ENCODE measurements around the gene CMPK1. TPM values are rescaled to one million over a fixed set of nuclear protein-coding genes. Genes with fewer than 3 reads are reported as not detected.

Gene CMPK1
- total and polyA plus RNA-seq, 2 of the 8 experiments (the other 6 are each of a cell fraction or from before 2014, with no cell fraction given), result 6.0 to 36.9 TPM

DNA sequence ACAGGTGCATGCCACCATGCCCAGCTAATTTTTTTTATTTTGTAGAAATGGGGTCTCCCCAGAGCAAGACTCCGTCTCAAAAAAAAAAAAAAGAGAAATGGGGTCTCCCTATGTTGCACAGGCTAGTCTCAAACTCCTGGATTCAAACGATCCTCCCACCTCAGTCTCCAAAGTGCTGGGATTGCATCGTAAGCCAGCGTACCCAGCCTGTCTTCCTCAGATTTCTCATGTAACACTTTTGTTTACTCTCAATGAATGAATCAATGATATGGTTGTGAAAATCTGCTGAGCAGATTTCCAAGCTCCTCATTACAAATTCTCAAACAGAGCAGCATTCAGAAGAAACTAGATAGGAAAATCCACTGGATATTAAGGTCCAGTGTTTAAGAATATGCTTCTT lies 6.6 kb downstream of the CMPK1 start (continued):
- TF ChIP-seq, protein P1, sequence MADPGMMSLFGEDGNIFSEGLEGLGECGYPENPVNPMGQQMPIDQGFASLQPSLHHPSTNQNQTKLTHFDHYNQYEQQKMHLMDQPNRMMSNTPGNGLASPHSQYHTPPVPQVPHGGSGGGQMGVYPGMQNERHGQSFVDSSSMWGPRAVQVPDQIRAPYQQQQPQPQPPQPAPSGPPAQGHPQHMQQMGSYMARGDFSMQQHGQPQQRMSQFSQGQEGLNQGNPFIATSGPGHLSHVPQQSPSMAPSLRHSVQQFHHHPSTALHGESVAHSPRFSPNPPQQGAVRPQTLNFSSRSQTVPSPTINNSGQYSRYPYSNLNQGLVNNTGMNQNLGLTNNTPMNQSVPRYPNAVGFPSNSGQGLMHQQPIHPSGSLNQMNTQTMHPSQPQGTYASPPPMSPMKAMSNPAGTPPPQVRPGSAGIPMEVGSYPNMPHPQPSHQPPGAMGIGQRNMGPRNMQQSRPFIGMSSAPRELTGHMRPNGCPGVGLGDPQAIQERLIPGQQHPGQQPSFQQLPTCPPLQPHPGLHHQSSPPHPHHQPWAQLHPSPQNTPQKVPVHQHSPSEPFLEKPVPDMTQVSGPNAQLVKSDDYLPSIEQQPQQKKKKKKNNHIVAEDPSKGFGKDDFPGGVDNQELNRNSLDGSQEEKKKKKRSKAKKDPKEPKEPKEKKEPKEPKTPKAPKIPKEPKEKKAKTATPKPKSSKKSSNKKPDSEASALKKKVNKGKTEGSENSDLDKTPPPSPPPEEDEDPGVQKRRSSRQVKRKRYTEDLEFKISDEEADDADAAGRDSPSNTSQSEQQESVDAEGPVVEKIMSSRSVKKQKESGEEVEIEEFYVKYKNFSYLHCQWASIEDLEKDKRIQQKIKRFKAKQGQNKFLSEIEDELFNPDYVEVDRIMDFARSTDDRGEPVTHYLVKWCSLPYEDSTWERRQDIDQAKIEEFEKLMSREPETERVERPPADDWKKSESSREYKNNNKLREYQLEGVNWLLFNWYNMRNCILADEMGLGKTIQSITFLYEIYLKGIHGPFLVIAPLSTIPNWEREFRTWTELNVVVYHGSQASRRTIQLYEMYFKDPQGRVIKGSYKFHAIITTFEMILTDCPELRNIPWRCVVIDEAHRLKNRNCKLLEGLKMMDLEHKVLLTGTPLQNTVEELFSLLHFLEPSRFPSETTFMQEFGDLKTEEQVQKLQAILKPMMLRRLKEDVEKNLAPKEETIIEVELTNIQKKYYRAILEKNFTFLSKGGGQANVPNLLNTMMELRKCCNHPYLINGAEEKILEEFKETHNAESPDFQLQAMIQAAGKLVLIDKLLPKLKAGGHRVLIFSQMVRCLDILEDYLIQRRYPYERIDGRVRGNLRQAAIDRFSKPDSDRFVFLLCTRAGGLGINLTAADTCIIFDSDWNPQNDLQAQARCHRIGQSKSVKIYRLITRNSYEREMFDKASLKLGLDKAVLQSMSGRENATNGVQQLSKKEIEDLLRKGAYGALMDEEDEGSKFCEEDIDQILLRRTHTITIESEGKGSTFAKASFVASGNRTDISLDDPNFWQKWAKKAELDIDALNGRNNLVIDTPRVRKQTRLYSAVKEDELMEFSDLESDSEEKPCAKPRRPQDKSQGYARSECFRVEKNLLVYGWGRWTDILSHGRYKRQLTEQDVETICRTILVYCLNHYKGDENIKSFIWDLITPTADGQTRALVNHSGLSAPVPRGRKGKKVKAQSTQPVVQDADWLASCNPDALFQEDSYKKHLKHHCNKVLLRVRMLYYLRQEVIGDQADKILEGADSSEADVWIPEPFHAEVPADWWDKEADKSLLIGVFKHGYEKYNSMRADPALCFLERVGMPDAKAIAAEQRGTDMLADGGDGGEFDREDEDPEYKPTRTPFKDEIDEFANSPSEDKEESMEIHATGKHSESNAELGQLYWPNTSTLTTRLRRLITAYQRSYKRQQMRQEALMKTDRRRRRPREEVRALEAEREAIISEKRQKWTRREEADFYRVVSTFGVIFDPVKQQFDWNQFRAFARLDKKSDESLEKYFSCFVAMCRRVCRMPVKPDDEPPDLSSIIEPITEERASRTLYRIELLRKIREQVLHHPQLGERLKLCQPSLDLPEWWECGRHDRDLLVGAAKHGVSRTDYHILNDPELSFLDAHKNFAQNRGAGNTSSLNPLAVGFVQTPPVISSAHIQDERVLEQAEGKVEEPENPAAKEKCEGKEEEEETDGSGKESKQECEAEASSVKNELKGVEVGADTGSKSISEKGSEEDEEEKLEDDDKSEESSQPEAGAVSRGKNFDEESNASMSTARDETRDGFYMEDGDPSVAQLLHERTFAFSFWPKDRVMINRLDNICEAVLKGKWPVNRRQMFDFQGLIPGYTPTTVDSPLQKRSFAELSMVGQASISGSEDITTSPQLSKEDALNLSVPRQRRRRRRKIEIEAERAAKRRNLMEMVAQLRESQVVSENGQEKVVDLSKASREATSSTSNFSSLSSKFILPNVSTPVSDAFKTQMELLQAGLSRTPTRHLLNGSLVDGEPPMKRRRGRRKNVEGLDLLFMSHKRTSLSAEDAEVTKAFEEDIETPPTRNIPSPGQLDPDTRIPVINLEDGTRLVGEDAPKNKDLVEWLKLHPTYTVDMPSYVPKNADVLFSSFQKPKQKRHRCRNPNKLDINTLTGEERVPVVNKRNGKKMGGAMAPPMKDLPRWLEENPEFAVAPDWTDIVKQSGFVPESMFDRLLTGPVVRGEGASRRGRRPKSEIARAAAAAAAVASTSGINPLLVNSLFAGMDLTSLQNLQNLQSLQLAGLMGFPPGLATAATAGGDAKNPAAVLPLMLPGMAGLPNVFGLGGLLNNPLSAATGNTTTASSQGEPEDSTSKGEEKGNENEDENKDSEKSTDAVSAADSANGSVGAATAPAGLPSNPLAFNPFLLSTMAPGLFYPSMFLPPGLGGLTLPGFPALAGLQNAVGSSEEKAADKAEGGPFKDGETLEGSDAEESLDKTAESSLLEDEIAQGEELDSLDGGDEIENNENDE (IDR thresholded peaks at IDR 0.05; ENCODE audit: insufficient replicate concordance, low read length), result no peak
- no peak for TF ChIP-seq ATF2 (IDR thresholded peaks at IDR 0.05; ENCODE audit: low read length)
- TF ChIP-seq TAF1 (IDR thresholded peaks at IDR 0.05; ENCODE audit: low read depth, low read length), result no peak
- TF ChIP-seq BRCA1 (IDR thresholded peaks at IDR 0.05; ENCODE audit: low read depth, low read length), result no peak
- TF ChIP-seq GTF2F1 (IDR thresholded peaks at IDR 0.05; ENCODE audit: borderline replicate concordance, low read depth, low read length), result no peak
- TF ChIP-seq SP2 (IDR thresholded peaks at IDR 0.05; ENCODE audit: low read length), result no peak
- no peak for TF ChIP-seq TAF7 (optimal IDR thresholded peaks at IDR 0.05; ENCODE audit: borderline replicate concordance, low read depth, low read length)
- no peak for TF ChIP-seq BCL11A (IDR thresholded peaks at IDR 0.05; ENCODE audit: low read depth in 2 of 2, low read length in 2 of 2)
